ENCODE data around the gene OPN1MW3.
"Not testable (repeated sequence)": the region's sequence is repeated elsewhere in the genome, so short reads cannot be mapped to it uniquely, and the experiment has no call there.

Gene OPN1MW3

GRCh38 chrX:154298312-154298711 is 40.9 kb downstream of the OPN1MW3 start:
- Histone ChIP-seq H3K4me1 (ENCODE audit: control insufficient read depth, insufficient read depth, low read length, unreplicated experiment) (no peaks in the 10 kb centered on the region), H2AFZ (ENCODE audit: low read length, unreplicated experiment) (no peak overlapping the region), H3K79me2 (ENCODE audit: control insufficient read depth, insufficient read depth, low read length, unreplicated experiment) (no peaks in the 10 kb centered on the region), H3K27ac (ENCODE audit: low read depth, low read length) (no peak overlapping the region), H3K27me3 (ENCODE audit: insufficient read depth, low read length) (no peaks in the 10 kb centered on the region), H3K4me3 (ENCODE audit: low read depth, low read length) (no peak overlapping the region), H3K36me3 (ENCODE audit: insufficient read depth, low read length) (no peaks in the 10 kb centered on the region)

- no peak overlapping the region for H3K4me3 ChIP-seq (ENCODE audit: low read depth, low read length)
- no peaks in the 10 kb centered on the region for H3K4me1 ChIP-seq (ENCODE audit: control insufficient read depth, insufficient read depth, low read length, unreplicated experiment)
- H3K36me3 ChIP-seq (ENCODE audit: insufficient read depth, low read length) = no peaks in the 10 kb centered on the region
- no peaks in the 10 kb centered on the region for H3K27me3 ChIP-seq (ENCODE audit: insufficient read depth, low read length)
- no peaks in the 10 kb centered on the region for H3K79me2 ChIP-seq (ENCODE audit: control insufficient read depth, insufficient read depth, low read length, unreplicated experiment)
- H3K27ac ChIP-seq (ENCODE audit: low read depth, low read length) = no peak overlapping the region
- no peak overlapping the region for H2AFZ ChIP-seq (ENCODE audit: low read length, unreplicated experiment)
Observed at GRCh38 chrX:154300816-154301215, 43.4 kb downstream of the OPN1MW3 start.

GRCh38 chrX:154302998-154303397 is 45.6 kb downstream of the OPN1MW3 start:
- not testable (repeated sequence) for H2AFZ ChIP-seq (ENCODE audit: low read length, unreplicated experiment); H3K79me2 ChIP-seq (ENCODE audit: control insufficient read depth, insufficient read depth, low read length, unreplicated experiment); H3K4me3 ChIP-seq (ENCODE audit: low read depth, low read length); H3K36me3 ChIP-seq (ENCODE audit: insufficient read depth, low read length); H3K4me1 ChIP-seq (ENCODE audit: control insufficient read depth, insufficient read depth, low read length, unreplicated experiment); H3K27me3 ChIP-seq (ENCODE audit: insufficient read depth, low read length); H3K27ac ChIP-seq (ENCODE audit: low read depth, low read length)

GRCh38 chrX:154303476-154303875 is 46.1 kb downstream of the OPN1MW3 start:
- Histone ChIP-seq H2AFZ (ENCODE audit: low read length, unreplicated experiment) (no peak overlapping the region), H3K27ac (ENCODE audit: low read depth, low read length) (no peak overlapping the region), H3K27me3 (ENCODE audit: insufficient read depth, low read length) (no peaks in the 10 kb centered on the region)

GRCh38 chrX:154304846-154305245 is 47.5 kb downstream of the OPN1MW3 start:
- Histone ChIP-seq H2AFZ (ENCODE audit: low read length, unreplicated experiment) (no peak overlapping the region), H3K4me1 (ENCODE audit: control insufficient read depth, insufficient read depth, low read length, unreplicated experiment) (no peaks in the 10 kb centered on the region), H3K4me3 (ENCODE audit: low read depth, low read length) (no peak overlapping the region), H3K36me3 (ENCODE audit: insufficient read depth, low read length) (no peaks in the 10 kb centered on the region), H3K27me3 (ENCODE audit: insufficient read depth, low read length) (no peaks in the 10 kb centered on the region), H3K27ac (ENCODE audit: low read depth, low read length) (no peak overlapping the region), H3K79me2 (ENCODE audit: control insufficient read depth, insufficient read depth, low read length, unreplicated experiment) (no peaks in the 10 kb centered on the region)

More at GRCh38 chrX:154303476-154303875, 46.1 kb downstream of the OPN1MW3 start:
- Histone ChIP-seq H3K4me1 (ENCODE audit: control insufficient read depth, insufficient read depth, low read length, unreplicated experiment) (no peaks in the 10 kb centered on the region), H3K79me2 (ENCODE audit: control insufficient read depth, insufficient read depth, low read length, unreplicated experiment) (no peaks in the 10 kb centered on the region), H3K4me3 (ENCODE audit: low read depth, low read length) (no peak overlapping the region), H3K36me3 (ENCODE audit: insufficient read depth, low read length) (no peaks in the 10 kb centered on the region)

GRCh38 chrX:154305541-154306205 is 48.3 kb downstream of the OPN1MW3 start:
- Histone ChIP-seq H3K36me3 (ENCODE audit: insufficient read depth, low read length) (no peaks in the 10 kb centered on the region), H3K4me1 (ENCODE audit: control insufficient read depth, insufficient read depth, low read length, unreplicated experiment) (no peaks in the 10 kb centered on the region), H3K27ac (ENCODE audit: low read depth, low read length) (no peak overlapping the region), H3K4me3 (ENCODE audit: low read depth, low read length) (no peak overlapping the region), H3K79me2 (ENCODE audit: control insufficient read depth, insufficient read depth, low read length, unreplicated experiment) (no peaks in the 10 kb centered on the region), H2AFZ (ENCODE audit: low read length, unreplicated experiment) (no peak overlapping the region), H3K27me3 (ENCODE audit: insufficient read depth, low read length) (no peaks in the 10 kb centered on the region)

GRCh38 chrX:154307202-154307601 is 49.8 kb downstream of the OPN1MW3 start:
- Histone ChIP-seq H3K36me3 (ENCODE audit: insufficient read depth, low read length) (no peaks in the 10 kb centered on the region), H3K4me1 (ENCODE audit: control insufficient read depth, insufficient read depth, low read length, unreplicated experiment) (no peaks in the 10 kb centered on the region), H3K4me3 (ENCODE audit: low read depth, low read length) (no peak overlapping the region), H3K79me2 (ENCODE audit: control insufficient read depth, insufficient read depth, low read length, unreplicated experiment) (no peaks in the 10 kb centered on the region), H2AFZ (ENCODE audit: low read length, unreplicated experiment) (no peak overlapping the region), H3K27ac (ENCODE audit: low read depth, low read length) (no peak overlapping the region), H3K27me3 (ENCODE audit: insufficient read depth, low read length) (no peaks in the 10 kb centered on the region)

- Histone ChIP-seq H3K27ac (ENCODE audit: low read depth, low read length) (no peak overlapping the region), H3K4me1 (ENCODE audit: control insufficient read depth, insufficient read depth, low read length, unreplicated experiment) (no peaks in the 10 kb centered on the region), H3K27me3 (ENCODE audit: insufficient read depth, low read length) (no peaks in the 10 kb centered on the region), H3K36me3 (ENCODE audit: insufficient read depth, low read length) (no peaks in the 10 kb centered on the region), H3K4me3 (ENCODE audit: low read depth, low read length) (no peak overlapping the region), H2AFZ (ENCODE audit: low read length, unreplicated experiment) (no peak overlapping the region), H3K79me2 (ENCODE audit: control insufficient read depth, insufficient read depth, low read length, unreplicated experiment) (no peaks in the 10 kb centered on the region)
Observed at GRCh38 chrX:154308108-154308946, 50.9 kb downstream of the OPN1MW3 start.

GRCh38 chrX:154309041-154309775 is 51.8 kb downstream of the OPN1MW3 start:
- no peak overlapping the region for H3K4me3 ChIP-seq (ENCODE audit: low read depth, low read length)
- no peaks in the 10 kb centered on the region for H3K27me3 ChIP-seq (ENCODE audit: insufficient read depth, low read length)
- no peaks in the 10 kb centered on the region for H3K36me3 ChIP-seq (ENCODE audit: insufficient read depth, low read length)
- no peaks in the 10 kb centered on the region for H3K4me1 ChIP-seq (ENCODE audit: control insufficient read depth, insufficient read depth, low read length, unreplicated experiment)
- no peaks in the 10 kb centered on the region for H3K79me2 ChIP-seq (ENCODE audit: control insufficient read depth, insufficient read depth, low read length, unreplicated experiment)
- H3K27ac ChIP-seq (ENCODE audit: low read depth, low read length) = no peak overlapping the region
- no peak overlapping the region for H2AFZ ChIP-seq (ENCODE audit: low read length, unreplicated experiment)

GRCh38 chrX:154310616-154311536 is 53.5 kb downstream of the OPN1MW3 start:
- H3K79me2 ChIP-seq (ENCODE audit: control insufficient read depth, insufficient read depth, low read length, unreplicated experiment) = no peaks in the 10 kb centered on the region

More at GRCh38 chrX:154310616-154311536, 53.5 kb downstream of the OPN1MW3 start:
- Histone ChIP-seq H3K27ac (ENCODE audit: low read depth, low read length) (no peak overlapping the region), H3K36me3 (ENCODE audit: insufficient read depth, low read length) (no peaks in the 10 kb centered on the region), H3K4me3 (ENCODE audit: low read depth, low read length) (no peak overlapping the region), H3K27me3 (ENCODE audit: insufficient read depth, low read length) (no peaks in the 10 kb centered on the region), H3K4me1 (ENCODE audit: control insufficient read depth, insufficient read depth, low read length, unreplicated experiment) (no peaks in the 10 kb centered on the region), H2AFZ (ENCODE audit: low read length, unreplicated experiment) (no peak overlapping the region)

Measured in ACC112 (cell line).